Dermis blood vessel endothelial cell (primary cell): ENCODE measurements around the gene MRAP2. TPM values are rescaled to one million over a fixed set of nuclear protein-coding genes. Genes with fewer than 3 reads are reported as not detected.

ENCODE experiments used
- DNase-seq: peaks from one replicate; pipeline ENCODE4 v3.0.0; 2010
- total RNA-seq: library from RNA; depleted of rRNA; stranded (reverse); fragments of >200 nt; gene quantifications from 2 replicates; pipeline ENCODE4 v1.2.3, GENCODE V29; 2014

The MRAP2 gene, protein sequence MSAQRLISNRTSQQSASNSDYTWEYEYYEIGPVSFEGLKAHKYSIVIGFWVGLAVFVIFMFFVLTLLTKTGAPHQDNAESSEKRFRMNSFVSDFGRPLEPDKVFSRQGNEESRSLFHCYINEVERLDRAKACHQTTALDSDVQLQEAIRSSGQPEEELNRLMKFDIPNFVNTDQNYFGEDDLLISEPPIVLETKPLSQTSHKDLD
- 2.7 and 3.1 TPM in 2 replicates for total RNA-seq

DNA sequence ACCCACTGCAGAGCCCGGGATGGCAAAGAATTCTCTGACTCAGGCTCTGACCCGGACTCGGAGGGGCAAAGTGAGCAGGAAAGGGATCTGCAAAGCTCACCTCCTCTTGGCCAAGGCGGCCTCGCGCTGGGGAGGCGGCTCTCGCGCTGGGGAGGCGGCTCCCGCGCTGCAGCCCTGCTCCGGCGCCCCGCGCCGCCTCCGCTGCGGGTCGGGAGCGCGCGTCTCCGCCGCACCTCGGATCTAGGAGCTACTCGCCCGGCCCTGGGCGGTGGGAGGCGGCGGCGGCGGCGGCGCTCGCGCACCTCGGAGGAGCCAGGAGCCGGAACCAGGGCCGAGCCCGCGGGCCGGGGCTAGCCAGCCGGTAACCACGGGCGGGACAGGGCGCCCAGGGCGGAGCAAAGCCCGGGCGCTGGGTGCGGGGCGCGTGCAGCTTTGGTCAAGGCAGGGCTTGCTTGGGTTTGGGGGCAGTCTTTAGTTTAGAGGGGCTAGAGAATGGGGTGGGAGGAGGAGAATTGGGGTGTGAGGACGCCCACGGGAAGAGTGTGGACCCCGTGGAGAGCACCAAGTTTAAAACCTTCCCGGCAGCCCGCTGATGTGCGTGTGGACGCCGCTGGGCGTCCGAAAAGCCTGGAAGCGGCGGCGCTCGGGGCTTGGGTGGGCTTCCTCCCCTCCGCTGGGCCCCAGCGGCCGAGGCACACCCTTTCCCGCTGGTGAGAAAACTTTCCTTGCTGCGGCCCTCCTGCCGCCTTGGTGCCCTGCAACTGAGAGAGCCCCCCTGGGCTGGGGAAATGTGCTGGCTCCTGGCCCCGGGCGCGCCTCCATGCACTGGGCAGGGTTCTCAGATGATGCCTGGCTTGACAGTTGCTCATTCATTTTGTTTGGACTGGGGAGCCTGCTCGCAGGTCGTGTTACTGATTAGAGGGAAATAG lies at the start of gene MRAP2:
Gene MRAP2, plus strand, starts transcription at position 250 of the 929 bp plus-strand sequence. CDS start 21,547 bp downstream, outside the sequence.
- DNase-seq, result peak; percentile 28

DNA sequence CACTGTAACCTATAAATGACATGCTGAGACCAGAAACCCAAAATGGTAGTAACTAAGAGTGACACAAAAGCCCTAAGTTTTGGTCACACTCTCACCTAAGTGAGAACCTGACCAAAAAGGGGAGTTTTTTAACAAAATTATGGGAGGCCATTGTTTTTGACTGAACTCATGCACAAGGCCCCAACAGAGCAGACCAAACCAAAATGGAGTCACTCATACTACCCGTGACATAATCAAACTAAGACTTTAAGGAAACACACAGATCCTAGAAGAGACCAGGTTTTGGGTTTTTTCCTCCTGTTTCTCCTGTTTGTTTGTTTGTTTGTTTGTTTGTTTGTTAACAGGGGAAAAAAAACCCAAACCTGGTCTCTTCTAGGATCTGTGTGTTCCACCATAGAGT lies 49.2 kb upstream of the MRAP2 start:
- no peak for DNase-seq

GRCh38 chr6:83985308-83985713 lies 48.3 kb upstream of the MRAP2 start:
- no peak for DNase-seq

DNA sequence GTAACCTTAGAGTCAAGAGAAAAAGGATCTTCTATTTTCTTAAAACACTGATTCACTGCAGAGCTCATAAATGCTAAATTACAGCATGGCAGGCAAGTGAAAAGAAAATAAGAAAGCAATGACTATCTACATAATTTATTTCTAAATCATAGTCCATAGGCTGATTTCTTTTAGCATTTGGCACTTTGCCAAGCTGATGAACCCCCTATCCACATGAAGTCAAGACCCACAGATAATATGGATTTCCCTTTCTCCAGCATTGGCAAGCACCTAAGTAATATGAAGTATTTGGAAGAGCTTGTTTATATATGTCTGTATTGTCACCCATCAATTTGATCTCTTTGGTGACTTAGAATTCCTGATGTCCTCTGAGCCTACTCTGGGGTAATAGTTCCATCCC lies 47.9 kb upstream of the MRAP2 start:
- DNase-seq, result no peak

DNA sequence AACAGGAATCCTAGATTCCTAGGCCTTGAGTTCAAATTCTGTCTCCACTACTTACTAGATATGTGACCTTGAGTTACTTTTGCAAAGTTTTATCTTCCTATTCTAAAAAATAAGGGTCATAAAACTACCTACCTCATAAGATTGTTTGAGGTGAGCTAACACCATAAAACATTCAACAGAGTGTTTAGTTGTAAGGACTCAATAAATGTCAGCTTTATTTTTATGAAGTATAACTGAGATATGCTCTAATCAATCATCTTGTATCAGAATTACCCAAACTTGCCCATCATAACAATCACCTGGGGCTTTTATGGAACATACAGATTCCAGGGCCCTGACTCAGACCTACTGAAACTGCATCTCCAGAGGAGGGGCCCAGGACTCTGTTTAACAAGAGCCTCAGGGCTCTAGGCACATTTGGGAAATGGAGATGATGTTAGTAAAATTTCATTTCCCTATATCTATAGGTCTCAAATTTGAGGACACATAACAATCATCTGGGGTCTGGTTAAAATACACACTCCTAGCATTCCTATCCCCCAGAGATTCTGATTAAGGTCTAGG lies 35.5 kb upstream of the MRAP2 start:
- DNase-seq, result no peak

- no peak for DNase-seq
Measured at GRCh38 chr6:84001119-84001518, 32.5 kb upstream of the MRAP2 start.

DNA sequence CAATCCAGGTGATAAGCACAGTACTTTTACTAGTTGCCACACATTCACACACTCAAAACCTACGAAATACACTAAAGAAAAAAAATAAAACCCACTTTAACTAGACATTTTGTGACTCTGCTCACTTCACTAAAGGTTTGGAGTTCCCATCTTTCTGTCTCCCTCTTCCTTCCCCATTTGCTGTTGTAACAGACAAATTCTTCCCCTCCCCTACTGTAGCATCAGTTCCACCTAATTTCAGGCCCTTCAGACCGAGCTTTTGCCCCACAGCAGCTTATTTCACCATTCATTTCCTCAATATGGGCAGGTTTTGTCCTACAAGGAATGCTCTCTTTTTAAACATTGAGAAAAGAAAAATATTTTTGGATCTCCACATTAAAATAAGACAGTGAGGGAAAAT lies 31.3 kb upstream of the MRAP2 start:
- no peak for DNase-seq

DNA sequence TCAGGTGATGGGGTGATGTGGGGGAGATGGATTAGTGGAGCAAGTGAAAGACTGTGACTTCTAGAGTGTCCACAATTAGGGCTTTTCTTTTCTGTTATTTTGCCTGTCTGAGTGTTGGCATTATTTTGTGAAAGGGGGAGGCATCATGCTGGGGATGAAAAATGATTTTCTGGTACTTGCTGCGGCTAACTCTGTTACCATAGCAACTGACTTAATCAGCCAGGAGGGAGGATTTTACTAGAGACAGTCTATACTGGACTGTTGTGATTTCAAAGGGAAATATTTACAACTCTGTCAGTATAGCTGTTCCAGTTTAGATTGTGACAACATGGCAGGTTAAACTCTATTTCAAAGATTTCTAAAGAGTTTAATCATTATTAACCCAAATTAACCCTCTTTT lies 30.4 kb upstream of the MRAP2 start:
- no peak for DNase-seq

DNA sequence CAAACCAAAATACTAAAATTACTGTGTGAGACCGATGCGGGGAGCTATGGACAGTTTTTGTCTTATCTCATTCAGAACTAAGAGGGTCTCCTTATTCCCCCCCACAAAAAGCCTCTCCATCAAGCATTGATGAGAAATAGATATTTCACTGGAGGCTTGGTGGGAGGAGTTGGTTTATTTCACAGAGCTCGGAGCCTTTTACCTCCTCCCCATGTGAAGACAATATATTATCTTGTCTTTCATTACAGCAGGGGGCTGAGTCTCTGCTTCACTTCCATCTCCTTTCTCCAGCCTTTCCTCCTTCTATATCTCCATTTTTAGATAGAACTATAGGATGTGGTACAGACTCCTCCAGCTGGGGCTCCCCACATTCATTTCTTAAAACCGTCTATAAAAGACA lies 29.9 kb upstream of the MRAP2 start:
- DNase-seq, result no peak

DNA sequence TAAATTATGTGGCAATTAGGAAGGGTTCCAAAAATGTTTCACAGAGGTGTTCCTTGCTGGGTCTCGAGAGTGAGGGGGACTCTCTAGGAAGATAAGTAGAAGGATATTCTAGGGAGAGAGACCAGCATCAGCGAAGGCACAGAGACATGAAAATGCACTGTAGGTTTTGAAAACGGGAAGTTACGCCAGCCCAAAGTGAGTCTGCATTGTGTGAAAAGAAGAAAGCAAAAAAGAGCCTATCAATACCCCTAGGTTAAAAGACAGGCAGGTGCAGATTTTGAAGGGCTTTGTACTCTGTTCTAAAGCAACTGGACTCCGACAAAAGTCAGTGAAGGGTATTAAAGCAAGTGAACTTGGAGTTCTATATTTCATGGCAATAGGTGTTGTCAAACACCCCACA lies 25.7 kb upstream of the MRAP2 start:
- DNase-seq, result no peak

DNA sequence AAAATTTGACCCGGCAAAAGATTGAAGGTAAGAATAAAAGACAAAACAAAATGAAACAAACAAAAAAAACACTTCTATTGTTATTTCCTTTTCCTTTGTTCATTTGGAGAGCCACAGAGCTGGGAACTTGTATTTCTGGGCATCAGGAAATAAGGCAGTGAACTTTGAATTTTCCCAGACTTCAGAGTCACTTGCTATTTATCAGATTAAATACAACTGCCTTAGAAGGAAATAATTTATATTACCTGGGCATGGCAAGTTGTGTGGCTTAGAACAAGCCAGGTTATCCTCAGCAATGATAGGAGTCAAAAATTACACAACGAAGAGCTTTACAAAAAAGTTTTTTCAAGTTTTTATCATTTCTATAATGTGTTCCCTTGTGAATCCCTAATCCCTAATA lies 20.2 kb upstream of the MRAP2 start:
- DNase-seq, result no peak

DNA sequence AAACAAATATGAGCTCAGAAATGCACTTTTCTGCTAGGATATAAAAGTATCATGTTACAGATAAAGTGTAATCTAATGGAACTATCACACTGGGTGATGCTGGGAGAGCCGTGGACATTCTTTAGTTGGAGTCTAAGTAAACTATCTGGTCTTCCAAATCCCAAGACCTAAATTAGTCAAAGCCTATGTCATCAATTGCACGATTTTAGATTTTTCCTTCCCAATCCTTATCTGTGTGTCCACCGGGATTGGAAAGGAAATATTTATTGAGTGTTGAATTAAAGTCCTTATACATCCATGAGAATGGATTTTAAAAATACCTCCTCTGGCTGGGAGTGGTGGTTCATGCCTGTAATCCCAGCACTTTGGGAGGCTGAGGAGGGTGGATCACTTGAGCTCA lies 19.6 kb upstream of the MRAP2 start:
- DNase-seq, result no peak

DNA sequence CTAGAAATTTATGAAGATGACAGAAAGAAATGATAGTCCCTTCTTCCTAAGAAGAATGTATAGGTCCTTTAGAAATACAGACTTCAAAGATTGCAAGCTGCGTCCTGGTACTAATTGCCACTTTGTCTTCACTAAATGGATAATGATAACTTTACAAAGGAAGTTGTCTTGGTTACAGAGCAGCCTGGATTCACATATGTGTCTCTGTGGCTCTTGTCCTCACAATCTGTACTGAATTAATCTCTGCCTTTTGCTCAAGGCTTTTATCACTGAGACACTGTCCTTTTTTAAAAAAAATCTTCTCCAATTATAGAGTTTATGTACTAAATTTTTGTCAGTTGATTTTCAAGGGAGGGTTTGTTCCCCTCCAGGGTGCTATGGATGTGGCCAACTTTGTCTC lies 17.5 kb upstream of the MRAP2 start:
- DNase-seq, result no peak

GRCh38 chr6:84017709-84018452 lies 15.7 kb upstream of the MRAP2 start:
- DNase-seq, result no peak

DNA sequence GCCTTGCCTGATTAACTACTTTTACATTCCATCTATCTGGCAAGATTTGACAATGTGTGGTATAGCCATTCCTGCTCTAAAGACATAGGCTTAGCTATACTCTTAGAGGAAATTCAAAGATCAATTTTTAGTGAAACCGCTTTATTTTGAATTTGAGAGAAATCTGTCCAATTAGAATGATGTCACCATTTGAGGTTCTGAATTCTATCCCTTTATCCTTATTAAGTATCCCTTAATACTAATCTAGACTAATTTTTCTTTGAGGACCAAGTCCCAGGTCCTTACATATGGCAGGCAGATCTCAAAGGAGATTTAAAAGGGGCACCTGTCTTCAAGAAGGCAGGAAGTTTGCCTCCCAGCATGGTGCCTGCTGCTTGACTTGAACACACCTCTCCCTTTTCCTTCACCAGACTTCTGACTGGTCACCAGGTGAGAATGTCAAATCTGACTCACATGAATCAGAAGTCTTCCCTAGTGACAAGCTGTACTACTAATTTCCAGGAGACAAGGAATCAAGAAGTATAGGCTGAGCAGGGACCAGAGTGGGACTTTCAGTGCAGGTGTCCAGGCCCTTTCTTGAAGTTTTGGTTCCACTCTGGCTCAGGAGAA lies 15.0 kb upstream of the MRAP2 start:
- no peak for DNase-seq

DNA sequence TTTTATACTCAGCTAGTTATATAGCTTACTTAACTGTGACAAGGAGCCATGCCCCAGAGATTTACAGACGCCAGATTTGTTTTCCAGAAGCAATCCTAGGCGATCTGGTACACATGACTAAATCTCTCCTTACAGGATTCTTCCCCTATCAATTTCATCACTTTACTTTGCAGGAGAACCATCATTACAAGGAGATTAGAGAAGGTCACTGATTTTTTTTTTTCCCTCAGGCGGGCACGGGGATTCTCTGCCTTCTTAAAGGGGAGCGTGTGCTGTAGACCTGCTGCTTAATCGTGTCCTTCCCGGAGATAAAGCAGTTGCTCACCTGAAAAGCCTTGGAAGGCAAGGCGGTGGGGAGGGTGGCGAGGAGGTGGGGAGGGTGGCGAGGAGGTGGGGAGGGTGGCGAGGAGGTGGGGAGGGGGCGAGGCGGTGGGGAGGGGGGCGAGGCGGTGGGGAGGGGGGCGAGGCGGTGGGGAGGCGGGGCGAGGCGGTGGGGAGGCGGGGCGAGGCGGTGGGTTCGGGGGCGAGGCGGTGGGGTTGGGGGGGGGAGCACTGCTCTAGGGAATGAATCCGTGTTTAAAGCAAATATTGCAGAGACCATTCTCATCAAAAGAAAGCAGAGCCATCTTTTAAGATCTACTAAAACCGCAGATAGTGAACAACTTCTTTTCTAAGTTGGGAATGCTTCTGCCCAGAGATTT lies 14.3 kb upstream of the MRAP2 start:
- no peak for DNase-seq

GRCh38 chr6:84019842-84020211 lies 13.7 kb upstream of the MRAP2 start:
- no peak for DNase-seq

DNA sequence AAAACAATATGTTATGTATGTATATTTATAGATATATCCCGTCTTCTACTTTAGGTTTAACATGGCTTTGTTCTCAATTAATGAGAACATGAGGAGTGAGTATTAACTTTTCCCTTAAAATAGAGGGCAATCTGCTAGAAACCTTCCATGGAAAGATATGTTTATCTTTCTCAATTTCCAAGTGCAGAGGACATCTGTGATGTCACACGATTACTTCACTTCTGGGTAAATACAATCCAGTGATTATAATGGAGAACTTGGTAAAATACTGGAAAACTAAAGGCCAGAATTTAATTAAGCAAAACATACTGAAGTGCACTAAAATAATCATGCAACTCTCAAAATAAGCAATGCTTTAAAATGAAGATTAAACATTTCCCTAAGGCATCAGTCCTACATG lies 11.9 kb upstream of the MRAP2 start:
- no peak for DNase-seq

- peak; percentile 6 for DNase-seq
Measured at GRCh38 chr6:84026721-84027164, 6.8 kb upstream of the MRAP2 start.

- peak; percentile 45 for DNase-seq
Measured at GRCh38 chr6:84027340-84028181, 6.0 kb upstream of the MRAP2 start.

DNA sequence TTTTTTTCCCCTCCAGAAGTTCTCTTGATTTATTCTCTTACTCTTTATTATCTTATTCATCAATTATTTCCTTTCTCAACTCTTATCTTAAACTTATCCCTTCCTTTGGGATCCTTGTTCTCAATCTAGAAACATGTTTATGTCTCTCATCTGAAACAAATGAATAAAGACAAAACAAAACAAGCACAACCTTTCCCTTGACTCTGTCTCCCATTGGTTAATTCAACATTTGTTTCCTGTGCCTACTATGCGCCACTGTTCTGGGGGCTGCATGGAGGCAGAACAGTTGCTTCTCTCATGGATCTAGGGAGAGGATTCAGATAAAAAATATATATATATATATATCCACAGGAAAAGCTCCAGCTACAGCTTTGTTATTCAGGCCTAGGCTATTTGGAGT lies 5.2 kb upstream of the MRAP2 start:
- DNase-seq, result no peak
